Pancreas (tissue), 10 donors: Measurements from ENCODE around the gene SPATS2. TPM values are rescaled to one million over a fixed set of nuclear protein-coding genes. Genes with fewer than 3 reads are reported as not detected.

Experiments used
- ATAC-seq, 4 donors: fragments of 200-7000 bp; cut with Tn5 transposase; one replicate each; pipeline versions ENCODE4 v1.8.0 to v1.9.1; 2020; ENCODE audit warnings: mild to moderate bottlenecking in 4 of 4, moderate library complexity in 4 of 4
- DNase-seq, 6 donors: peaks; one replicate each; pipeline ENCODE4 v3.0.0-alpha.2; 2020
- FAIRE-seq: peaks from 2 replicates; lab custom pipeline; 2012; peaks lifted over from hg19 to GRCh38; lab: Jason Lieb, UNC
- H3K27ac ChIP-seq, 4 donors: fragments of 200-600 bp; sonication (generic); 1 replicate in 3 of 4; 2 replicates in 1 of 4; pipeline versions ENCODE4 v1.5.0 to v1.8.0; 2020
- H3K27me3 ChIP-seq, 4 donors: fragments of 200-600 bp; one replicate each; pipeline ENCODE4 v1.8.0; 2021
- H3K36me3 ChIP-seq, 3 donors: fragments of 200-600 bp; sonication (generic) in 1 of 3; one replicate each; pipeline versions ENCODE4 v1.5.0 to v1.8.0; 2020 to 2021
- H3K4me1 ChIP-seq, 3 donors: fragments of 200-600 bp; one replicate each; pipeline ENCODE4 v1.8.0; 2021
- H3K4me3 ChIP-seq, 4 donors: fragments of 200-600 bp; sonication (generic) in 2 of 4; one replicate each; pipeline versions ENCODE4 v1.5.0 to v1.8.0; 2020 to 2021
- H3K9me3 ChIP-seq, 4 donors: fragments of 200-600 bp; one replicate each; pipeline ENCODE4 v1.8.0; 2021
- CTCF ChIP-seq, 4 donors: fragments of 200-600 bp; sonication (generic) in 3 of 4; IDR thresholded peaks; one replicate each; pipeline versions ENCODE4 v1.5.0 to v1.8.0; 2021; ENCODE audit warnings: antibody characterized with exemption in 4 of 4
- WGBS, 2 donors: extraction: QIAGEN DNeasy Blood & Tissue Kit; methylation state at CpG; one replicate each; pipeline ENCODE4 v1.1.7; 2013; 5-methylcytosine and 5-hydroxymethylcytosine counted together
- intact Hi-C, 3 donors: fragments of 100-400 bp; cut with DNase I; formaldehyde crosslinking; loops; one replicate each; pipeline versions ENCODE4 v1.11.1 to v1.14.2; 2022
- polyA plus RNA-seq, 2 donors: library from polyadenylated mRNA; stranded (reverse); fragments of 200-250 nt; gene quantifications; one replicate each; pipeline ENCODE4 v1.2.3, GENCODE V29; 2013
- total RNA-seq, 6 donors: library from RNA; stranded (reverse); fragmentation: NEBNext Ultra II Directional in 4 of 6; extraction: Animal tissue kit (Norgen Biotek cat#: 25700) in 4 of 6; gene quantifications; one replicate each; pipeline versions ENCODE4 v1.2.1 to v1.2.4, GENCODE V29; 2021 to 2023
- donor health status: healthy with polysubstance abuse.
- donor health status: DM: no; HTN: no; CAD: no; lungs with moderate emphysema.
- donor health status: DM: no; HTN: no; CAD: no.
- donor health status: control.
- donor health status: control.
- donor health status: Bipolar disorder and iron deficiency.
- donor health status: DM: yes; HTN: yes; CAD: no.
- donor health status: DM: no; HTN: no; CAD: no.
- donor health status: DM: no; HTN: no; CAD: no.
- donor health status: DM: yes; HTN: yes; CAD: no.

The SPATS2 gene
- total and polyA plus RNA-seq, 8 donors: 7.2 to 12.5 (median 9.4) TPM

- peak overlapping the region in 3 of 4 donors; percentile 9 to 60 (median 50) for H3K27ac ChIP-seq
- ATAC-seq (no peak), FAIRE-seq (no peak), DNase-seq (no peak)
- H3K4me1 ChIP-seq: peaks cover 12 to 24% (median 22%) of the 10 kb centered on the region in 3 donors
- H3K4me3 ChIP-seq: no peak overlapping the region
- no peak for TF ChIP-seq CTCF (IDR thresholded peaks at IDR 0.05)
- H3K27me3 ChIP-seq: no peaks in the 10 kb centered on the region
- H3K36me3 ChIP-seq: peaks cover 0 to 1% (median 0%) of the 10 kb centered on the region in 3 donors
- WGBS, 2 donors: 75 to 78% methylated on average over 9 of the region's 9 CpGs
- intact Hi-C loops: no loop called here
- no peaks in the 10 kb centered on the region for H3K9me3 ChIP-seq
Measured at GRCh38 chr12:49552425-49552824, 185.2 kb downstream of the SPATS2 start.

GRCh38 chr12:49552899-49553298 lies 185.6 kb downstream of the SPATS2 start:
- FAIRE-seq (no peak), ATAC-seq (no peak), DNase-seq (peak in 1 of 6 donors; percentile 43)
- intact Hi-C loops: no loop called here
- Histone ChIP-seq H3K4me3 (no peak overlapping the region), H3K36me3 (peaks cover 0 to 6% (median 0%) of the 10 kb centered on the region in 3 donors), H3K27ac (no peak overlapping the region), H3K27me3 (no peaks in the 10 kb centered on the region), H3K4me1 (peaks cover 12 to 24% (median 22%) of the 10 kb centered on the region in 3 donors), H3K9me3 (no peaks in the 10 kb centered on the region)
- 87 to 89% methylated on average over 8 of the region's 8 CpGs for WGBS, 2 donors
- no peak for TF ChIP-seq CTCF (IDR thresholded peaks at IDR 0.05)

GRCh38 chr12:49553512-49554088 lies 186.3 kb downstream of the SPATS2 start:
- WGBS, 2 donors: 48 to 50% methylated on average over 2 of the region's 2 CpGs
- Histone ChIP-seq H3K4me3 (no peak overlapping the region), H3K4me1 (peaks cover 12 to 24% (median 22%) of the 10 kb centered on the region in 3 donors), H3K27ac (no peak overlapping the region), H3K9me3 (no peaks in the 10 kb centered on the region), H3K27me3 (no peaks in the 10 kb centered on the region), H3K36me3 (peaks cover 0 to 13% (median under 1%) of the 10 kb centered on the region in 3 donors)
- TF ChIP-seq CTCF (IDR thresholded peaks at IDR 0.05): peak in 3 of 4 donors; percentile 14 to 23 (median 18)
- no peak for FAIRE-seq
- ATAC-seq: peak in 3 of 4 donors; percentile 36 to 60 (median 41)
- DNase-seq: no peak
- intact Hi-C loops: no loop called here

- peaks cover 2 to 20% (median 7%) of the 10 kb centered on the region in 3 donors for H3K36me3 ChIP-seq
- H3K4me1 ChIP-seq: peaks cover 12 to 24% (median 22%) of the 10 kb centered on the region in 3 donors
- WGBS, 2 donors: 69 to 75% methylated on average over 15 of the region's 15 CpGs
- ATAC-seq (no peak), FAIRE-seq (no peak), DNase-seq (no peak)
- intact Hi-C loops: no loop called here
- no peaks in the 10 kb centered on the region for H3K9me3 ChIP-seq
- no peak for TF ChIP-seq CTCF (IDR thresholded peaks at IDR 0.05)
- no peaks in the 10 kb centered on the region for H3K27me3 ChIP-seq
- no peak overlapping the region for H3K27ac ChIP-seq
- H3K4me3 ChIP-seq: no peak overlapping the region
Measured at GRCh38 chr12:49554266-49554665, 187.0 kb downstream of the SPATS2 start.
